GM23248 (cell line): ENCODE results near the gene NBEA.

Experiments used
- EZH2 ChIP-seq: fragments of 200-600 bp; sonication (generic); IDR thresholded peaks from 2 replicates; pipeline ENCODE4 v1.6.1; 2018; ENCODE audit warnings: antibody characterized with exemption, mild to moderate bottlenecking; ENCODE audit not compliant: insufficient read depth, poor library complexity, severe bottlenecking
- EZH2phosphoT487 ChIP-seq: fragments of 200-600 bp; sonication (generic); IDR thresholded peaks from 2 replicates; pipeline ENCODE4 v1.6.1; 2018; ENCODE audit warnings: antibody characterized with exemption, moderate library complexity, mild to moderate bottlenecking, low read depth; ENCODE audit not compliant: insufficient read depth

DNA sequence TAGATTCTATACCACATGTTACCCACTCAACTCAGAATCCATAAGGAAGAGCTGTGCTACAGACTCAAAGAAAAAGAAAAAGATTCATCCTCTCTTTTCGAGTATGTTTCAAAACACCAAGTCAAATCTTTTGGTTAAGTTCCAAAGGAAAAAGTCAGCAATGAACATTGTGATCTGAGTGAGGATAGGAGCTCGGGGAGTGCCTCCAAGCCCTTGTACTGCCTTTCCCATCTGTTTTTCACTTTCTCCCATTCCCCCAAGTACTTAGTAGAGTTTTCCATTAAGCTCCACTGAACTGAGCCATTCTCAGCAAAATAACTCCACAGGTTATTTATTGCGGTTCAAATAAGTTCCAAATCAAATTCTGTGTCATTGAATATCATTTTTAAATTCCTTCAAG is 582.1 kb downstream of the NBEA start:
- no peak for TF ChIP-seq EZH2
- TF ChIP-seq EZH2phosphoT487, result no peak
